Lower leg skin (tissue), 3 donors: ENCODE measurements around the gene FFAR2.

Source experiments
- POLR2A ChIP-seq, 2 donors: fragments of 450-650 bp; IDR thresholded peaks; one replicate each; pipeline ENCODE4 v1.6.1; 2016 to 2017; ENCODE audit warnings: antibody characterized with exemption in 2 of 2, mild to moderate bottlenecking in 1 of 2, moderate library complexity in 1 of 2
- TF ChIP-seq, protein P1 (sequence below), 3 donors: fragments of 450-650 bp; IDR thresholded peaks; one replicate each; pipeline ENCODE4 v1.5.1; 2016; ENCODE audit warnings: antibody characterized with exemption in 3 of 3, mild to moderate bottlenecking in 3 of 3, moderate library complexity in 2 of 3

DNA sequence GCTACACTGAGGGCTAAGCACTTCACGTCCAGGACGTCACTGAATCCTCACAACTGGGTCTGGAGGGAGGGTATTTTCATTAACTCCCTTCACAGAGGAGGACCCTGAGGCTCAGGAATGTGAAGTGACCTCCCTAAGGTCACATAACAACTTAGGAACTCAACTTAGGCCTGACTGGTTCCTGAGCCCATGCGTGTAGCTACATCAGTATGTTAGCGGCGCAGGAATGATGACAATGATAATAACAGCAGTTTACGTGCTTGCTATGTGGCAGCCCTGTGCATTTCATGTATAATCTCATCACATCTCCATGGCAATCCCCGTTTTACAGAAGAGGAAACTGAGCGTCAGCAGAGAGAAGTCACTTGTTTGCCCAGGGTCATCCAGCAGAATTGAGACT lies 23.9 kb downstream of the FFAR2 start:
- TF ChIP-seq, protein P1, sequence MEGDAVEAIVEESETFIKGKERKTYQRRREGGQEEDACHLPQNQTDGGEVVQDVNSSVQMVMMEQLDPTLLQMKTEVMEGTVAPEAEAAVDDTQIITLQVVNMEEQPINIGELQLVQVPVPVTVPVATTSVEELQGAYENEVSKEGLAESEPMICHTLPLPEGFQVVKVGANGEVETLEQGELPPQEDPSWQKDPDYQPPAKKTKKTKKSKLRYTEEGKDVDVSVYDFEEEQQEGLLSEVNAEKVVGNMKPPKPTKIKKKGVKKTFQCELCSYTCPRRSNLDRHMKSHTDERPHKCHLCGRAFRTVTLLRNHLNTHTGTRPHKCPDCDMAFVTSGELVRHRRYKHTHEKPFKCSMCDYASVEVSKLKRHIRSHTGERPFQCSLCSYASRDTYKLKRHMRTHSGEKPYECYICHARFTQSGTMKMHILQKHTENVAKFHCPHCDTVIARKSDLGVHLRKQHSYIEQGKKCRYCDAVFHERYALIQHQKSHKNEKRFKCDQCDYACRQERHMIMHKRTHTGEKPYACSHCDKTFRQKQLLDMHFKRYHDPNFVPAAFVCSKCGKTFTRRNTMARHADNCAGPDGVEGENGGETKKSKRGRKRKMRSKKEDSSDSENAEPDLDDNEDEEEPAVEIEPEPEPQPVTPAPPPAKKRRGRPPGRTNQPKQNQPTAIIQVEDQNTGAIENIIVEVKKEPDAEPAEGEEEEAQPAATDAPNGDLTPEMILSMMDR (IDR thresholded peaks at IDR 0.05): no peak
- TF ChIP-seq POLR2A (IDR thresholded peaks at IDR 0.05): no peak
